ENCODE data around the gene ANKRD10.

The ANKRD10 gene

DNA sequence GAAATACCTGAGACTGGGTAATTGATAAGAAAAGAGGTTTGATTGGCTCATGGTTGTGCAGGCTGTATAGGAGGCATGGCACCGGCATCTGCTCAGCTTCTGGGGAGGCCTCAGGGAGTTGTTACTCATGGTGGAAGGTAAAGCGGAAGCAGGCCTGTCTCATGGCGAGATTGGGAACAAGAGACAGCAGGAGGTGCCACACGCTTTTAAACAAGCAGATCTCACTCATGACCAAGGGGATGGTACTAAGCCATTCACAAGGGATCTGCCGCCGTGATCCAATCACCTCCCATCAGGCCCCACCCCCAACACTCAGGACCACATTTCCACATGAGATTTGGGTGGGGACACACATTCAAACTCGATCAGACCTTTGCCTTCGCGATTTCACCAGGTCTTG is 86.2 kb downstream of the ANKRD10 start:
- no peak for DNase-seq

Measured in SIG-M5 (cell line).